Kidney (tissue), 14 donors: ENCODE results near the gene PLCL2. TPM values are rescaled to one million over a fixed set of nuclear protein-coding genes. Genes with fewer than 3 reads are reported as not detected.

Experiments
- DNase-seq, 5 donors: peaks; one replicate each; pipeline ENCODE4 v3.0.0-alpha.2; 2013 to 2020
- FAIRE-seq: peaks from 2 replicates; lab custom pipeline; 2012; peaks lifted over from hg19 to GRCh38; lab: Jason Lieb, UNC
- H3K27ac ChIP-seq, 2 donors: one replicate each; pipeline ENCODE4 v1.7.0; 2013; ENCODE audit warnings: low read depth in 2 of 2, low read length in 2 of 2, inconsistent platforms in 1 of 2
- H3K27me3 ChIP-seq: one replicate; pipeline ENCODE4 v1.7.1; 2013; ENCODE audit warnings: low read length, inconsistent platforms; ENCODE audit not compliant: control insufficient read depth, insufficient read depth
- H3K36me3 ChIP-seq, 3 donors: one replicate each; pipeline versions ENCODE4 v1.7.0 to v1.7.1; 2013; ENCODE audit warnings: low read length in 3 of 3, control low read depth in 1 of 3, inconsistent platforms in 1 of 3; ENCODE audit not compliant: insufficient read depth in 3 of 3, control insufficient read depth in 2 of 3
- H3K4me1 ChIP-seq, 3 donors: one replicate each; pipeline versions ENCODE4 v1.7.0 to v1.7.1; 2013; ENCODE audit warnings: low read length in 3 of 3, inconsistent platforms in 1 of 3, low read depth in 1 of 3; ENCODE audit not compliant: control insufficient read depth in 2 of 3, insufficient read depth in 2 of 3
- H3K4me3 ChIP-seq, 3 donors: one replicate each; pipeline versions ENCODE4 v1.7.0 to v1.8.1; 2013; ENCODE audit warnings: low read length in 3 of 3, control low read depth in 1 of 3, inconsistent platforms in 1 of 3
- H3K9ac ChIP-seq, 3 donors: one replicate each; pipeline versions ENCODE4 v1.7.0 to v1.7.1; 2013; ENCODE audit warnings: low read length in 3 of 3, control low read depth in 1 of 3, inconsistent platforms in 1 of 3
- H3K9me3 ChIP-seq, 3 donors: one replicate each; pipeline versions ENCODE4 v1.7.0 to v1.7.1; 2013; ENCODE audit warnings: low read length in 3 of 3, control low read depth in 1 of 3, inconsistent platforms in 1 of 3; ENCODE audit not compliant: control insufficient read depth in 2 of 3, insufficient read depth in 1 of 3
- CTCF ChIP-seq: IDR thresholded peaks from 3 replicates; pipeline ENCODE4 v1.5.1; 2012; ENCODE audit warnings: mild to moderate bottlenecking, moderate library complexity, borderline replicate concordance; ENCODE audit not compliant: insufficient read depth; ENCODE audit errors: extremely low read depth
- intact Hi-C: fragments of 100-400 bp; cut with DNase I; formaldehyde crosslinking; loops from one replicate; pipeline ENCODE4 v1.11.1; 2022
- polyA plus RNA-seq: library from polyadenylated mRNA; stranded (reverse); fragments of 350-450 nt; fragmentation: Illumina TruSeq; extraction: RNeasy Lipid Tissue Mini Kit (QIAGEN cat#74804); gene quantifications from one replicate; pipeline ENCODE4 v1.2.3, GENCODE V29; 2014; ENCODE audit warnings: low read depth, low replicate concordance; ENCODE audit not compliant: insufficient read depth
- total RNA-seq: library from RNA; stranded (reverse); fragmentation: NEBNext Ultra II Directional; extraction: Animal tissue kit (Norgen Biotek cat#: 25700); gene quantifications from one replicate; pipeline ENCODE4 v1.2.1, GENCODE V29; 2021
- donor health status: control.
- donor health status: control.
- donor health status: control.
- donor health status: control.
- donor health status: control.
- donor health status: DM: yes; HTN: yes; CAD: no.
- donor health status: Normal renal cell carcinoma (clear cell type).

PLCL2 gene
- total and polyA plus RNA-seq, 2 donors from 2014 or later, result 10.5 to 19.1 TPM

- intact Hi-C loops, result no loop called here
- H3K4me1 ChIP-seq, result peaks cover 0 to 3% (median 0%) of the 10 kb centered on the region in 3 donors
- FAIRE-seq, result no peak
These were observed 40.5 kb upstream of the PLCL2 start for GRCh38 chr3:16844222-16844621.

DNA sequence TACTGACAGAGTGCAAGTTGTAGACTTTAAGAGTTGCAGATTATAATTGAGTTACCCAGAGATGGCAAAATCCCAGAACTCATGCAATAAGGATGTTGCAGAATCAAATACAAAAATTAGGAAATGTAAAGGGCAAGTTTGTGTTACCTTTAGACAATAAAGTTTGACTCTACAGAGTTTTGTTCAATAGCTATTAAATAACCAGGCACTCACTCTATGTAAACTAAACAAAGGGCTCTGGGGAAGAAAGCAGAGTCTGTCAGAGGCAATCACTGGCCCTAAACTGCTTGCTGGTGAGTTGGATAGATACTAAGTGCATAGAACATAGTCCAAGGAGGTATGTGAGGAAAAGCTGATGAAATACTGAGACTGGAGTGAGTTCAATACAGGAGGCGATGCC, 40.0 kb upstream of the PLCL2 start:
- no peak for FAIRE-seq
- H3K27me3 ChIP-seq, result no peaks in the 10 kb centered on the region
- H3K9me3 ChIP-seq, result no peaks in the 10 kb centered on the region

More at GRCh38 chr3:16844222-16844621, 40.5 kb upstream of the PLCL2 start:
- no peak overlapping the region for H3K9ac ChIP-seq
- no peak for TF ChIP-seq CTCF
- no peaks in the 10 kb centered on the region for H3K9me3 ChIP-seq
- no peaks in the 10 kb centered on the region for H3K36me3 ChIP-seq
- H3K27ac ChIP-seq, result no peak overlapping the region
- H3K4me3 ChIP-seq, result no peak overlapping the region
- H3K27me3 ChIP-seq, result no peaks in the 10 kb centered on the region
- DNase-seq, result no peak

DNA sequence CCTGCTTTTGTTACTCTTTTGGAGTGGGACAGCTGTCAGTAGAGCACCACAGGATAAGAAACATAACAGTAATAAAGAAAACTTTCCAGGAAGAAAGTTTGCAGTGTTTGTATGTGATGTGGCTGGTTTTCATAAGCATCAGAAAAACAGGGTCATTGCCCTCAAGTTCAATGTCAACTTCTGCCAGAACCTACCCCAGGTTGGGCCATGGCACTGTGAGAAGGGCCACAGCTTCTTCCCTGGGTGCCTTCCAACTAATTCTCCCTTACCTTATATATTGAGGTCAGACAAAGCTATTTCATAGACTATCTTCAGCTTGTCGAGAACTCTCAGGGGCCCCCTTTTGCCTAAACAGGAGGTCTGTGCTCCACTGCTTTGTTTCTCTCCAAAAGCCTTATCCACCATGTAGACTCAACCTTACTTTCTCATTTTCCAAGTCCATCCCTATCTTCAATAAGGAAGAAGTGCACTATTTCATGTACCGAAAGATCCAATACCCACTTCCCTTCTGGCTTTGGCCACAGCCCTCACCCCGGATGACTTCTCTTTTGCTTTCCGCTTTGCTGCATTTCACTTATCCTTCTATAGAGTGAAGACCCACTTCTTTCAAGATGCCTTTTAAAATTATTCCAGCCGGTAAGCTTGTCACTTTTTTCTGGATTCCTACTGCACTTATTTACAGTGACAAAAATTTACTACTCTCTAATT, 38.2 kb upstream of the PLCL2 start:
- FAIRE-seq (no peak), DNase-seq (no peak)

More for the DNA sequence above, 40.0 kb upstream of the PLCL2 start:
- H3K9ac ChIP-seq, result no peak overlapping the region
- intact Hi-C loops, result no loop called here
- H3K4me1 ChIP-seq, result peaks cover 0 to 3% (median 0%) of the 10 kb centered on the region in 3 donors
- no peak for TF ChIP-seq CTCF
- no peak overlapping the region for H3K27ac ChIP-seq
- H3K4me3 ChIP-seq, result no peak overlapping the region
- H3K36me3 ChIP-seq, result no peaks in the 10 kb centered on the region
- DNase-seq, result no peak

More for the DNA sequence above, 38.2 kb upstream of the PLCL2 start:
- Histone ChIP-seq H3K4me3 (no peak overlapping the region), H3K9ac (no peak overlapping the region), H3K27ac (no peak overlapping the region), H3K9me3 (no peaks in the 10 kb centered on the region), H3K36me3 (no peaks in the 10 kb centered on the region), H3K4me1 (peaks cover 0 to 3% (median 0%) of the 10 kb centered on the region in 3 donors), H3K27me3 (no peaks in the 10 kb centered on the region)
- TF ChIP-seq CTCF, result no peak
- intact Hi-C loops, result no loop called here
